ENCODE measurements around the gene KIRREL3.
A peak's percentile ranks its signal among the peaks of the same experiment; 100 is the strongest.

The KIRREL3 gene

DNA sequence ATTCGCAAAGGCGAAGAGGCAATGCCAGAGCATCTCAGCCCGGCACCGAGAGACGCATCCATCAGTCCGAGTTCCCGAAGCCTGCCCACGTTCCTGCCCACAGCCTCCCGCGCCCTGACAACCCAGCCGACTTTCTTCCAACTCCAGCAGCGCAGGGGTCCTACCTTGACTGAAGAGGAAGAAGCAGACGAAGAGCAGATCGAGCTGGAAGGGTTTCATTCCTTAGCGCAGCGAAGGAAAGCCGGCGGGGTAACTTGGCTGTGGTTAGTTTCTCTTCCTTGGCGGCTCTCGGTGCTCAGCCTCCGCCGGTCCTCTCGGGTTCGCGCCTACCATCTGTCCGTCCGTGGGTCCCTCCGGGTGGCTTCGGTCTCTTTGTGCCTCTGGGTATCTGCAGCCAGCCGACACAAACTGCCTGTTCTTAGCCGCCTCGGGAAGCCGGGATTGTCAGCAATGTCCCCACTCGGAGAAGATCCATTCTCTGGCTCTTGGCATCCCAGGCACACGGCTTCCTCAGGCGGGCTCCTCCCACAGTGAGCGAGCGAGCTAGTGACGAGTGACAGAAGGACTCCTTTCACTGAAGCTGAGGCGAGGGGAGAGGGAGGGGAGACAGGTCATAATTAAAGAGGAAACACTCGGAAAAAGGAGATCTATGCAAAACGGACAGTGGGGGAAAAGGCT, at the start of gene KIRREL3:
KIRREL3 (minus strand) TSS at position 480 of the 678 bp plus-strand sequence.
- no peak for DNase-seq

DNA sequence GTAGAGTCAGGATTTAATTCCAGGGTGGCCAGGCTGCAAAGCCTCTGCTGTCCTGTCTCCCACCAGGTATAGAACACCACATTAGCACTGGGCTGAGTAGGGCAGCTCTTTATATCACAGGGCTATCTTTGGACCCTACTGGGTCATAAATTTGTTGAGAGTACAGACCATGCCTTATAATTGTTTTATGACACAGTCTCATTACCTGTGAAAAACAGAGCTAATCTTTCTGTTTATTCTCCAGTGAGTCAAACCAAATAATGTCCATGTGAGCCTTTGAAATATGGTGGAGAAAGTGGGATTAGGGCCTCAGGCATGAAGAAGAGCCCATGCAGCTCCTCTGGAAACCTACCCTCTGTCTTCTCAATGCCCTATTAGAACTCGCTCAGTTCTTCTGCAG, 49.6 kb upstream of the KIRREL3 start:
- no peak for DNase-seq

GRCh38 chr11:127049486-127049885, 48.9 kb upstream of the KIRREL3 start:
- DNase-seq: no peak

DNA sequence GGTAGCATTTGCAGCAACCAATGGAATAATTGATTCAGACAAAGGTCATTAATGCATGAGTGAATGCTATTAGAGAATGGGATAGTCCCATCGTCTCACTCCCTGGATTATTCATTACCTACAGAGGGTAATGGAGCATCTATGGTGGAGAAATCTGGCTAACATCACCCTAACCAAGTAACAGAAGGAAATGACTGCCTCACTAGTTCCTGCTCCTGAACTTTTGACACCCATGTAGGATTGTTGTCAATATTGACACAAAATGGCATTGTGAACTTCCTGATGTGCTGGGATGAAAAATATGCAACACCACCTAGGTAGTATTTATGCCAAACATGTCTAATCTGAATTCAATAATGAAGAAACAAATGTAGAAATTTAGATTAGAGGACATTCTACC, 44.0 kb upstream of the KIRREL3 start:
- DNase-seq: no peak

- DNase-seq: no peak
These were observed 41.9 kb upstream of the KIRREL3 start for GRCh38 chr11:127042445-127042844.

- DNase-seq: no peak
These were observed 39.0 kb upstream of the KIRREL3 start for GRCh38 chr11:127039591-127039990.

DNA sequence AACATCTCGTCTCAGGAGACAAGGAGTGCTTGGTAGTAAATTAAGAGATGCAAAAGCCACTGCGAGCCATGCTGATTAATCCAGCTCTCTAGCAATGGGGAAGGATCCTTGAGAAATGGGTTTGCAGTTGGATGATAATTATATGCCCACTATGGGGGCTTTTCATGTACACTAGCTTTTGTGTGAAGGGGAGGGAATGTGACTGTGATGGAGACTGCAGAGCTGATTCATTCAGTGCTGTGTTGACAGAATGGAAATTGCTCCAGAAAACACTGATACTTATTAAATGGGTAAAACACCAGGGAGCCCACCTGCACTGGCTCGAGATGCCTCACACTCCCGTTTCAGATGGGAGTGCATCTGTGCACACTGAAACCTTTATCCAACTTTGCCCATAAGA, 37.0 kb upstream of the KIRREL3 start:
- no peak for DNase-seq

DNA sequence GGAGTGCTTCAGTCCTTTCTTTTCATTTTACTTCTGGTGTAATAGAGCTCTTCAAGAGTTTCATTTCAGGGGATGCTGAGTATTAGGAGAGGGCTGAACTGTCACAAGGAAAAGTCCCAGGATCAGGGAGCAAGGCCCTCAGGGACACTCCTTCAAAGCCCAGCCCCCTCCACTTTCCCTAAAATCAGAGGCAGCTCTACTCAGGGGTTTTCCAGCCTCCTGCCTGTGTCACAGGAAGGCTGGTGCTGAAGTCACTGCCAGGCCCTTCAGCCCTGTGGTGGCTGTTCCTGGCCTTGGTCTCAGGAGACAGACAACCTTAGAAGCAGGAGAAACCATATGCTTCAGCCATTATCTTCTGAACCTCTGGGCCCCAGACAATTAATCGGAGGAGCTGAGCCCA, 36.4 kb upstream of the KIRREL3 start:
- no peak for DNase-seq

- DNase-seq: no peak
These were observed 35.3 kb upstream of the KIRREL3 start for GRCh38 chr11:127035824-127036223.

DNA sequence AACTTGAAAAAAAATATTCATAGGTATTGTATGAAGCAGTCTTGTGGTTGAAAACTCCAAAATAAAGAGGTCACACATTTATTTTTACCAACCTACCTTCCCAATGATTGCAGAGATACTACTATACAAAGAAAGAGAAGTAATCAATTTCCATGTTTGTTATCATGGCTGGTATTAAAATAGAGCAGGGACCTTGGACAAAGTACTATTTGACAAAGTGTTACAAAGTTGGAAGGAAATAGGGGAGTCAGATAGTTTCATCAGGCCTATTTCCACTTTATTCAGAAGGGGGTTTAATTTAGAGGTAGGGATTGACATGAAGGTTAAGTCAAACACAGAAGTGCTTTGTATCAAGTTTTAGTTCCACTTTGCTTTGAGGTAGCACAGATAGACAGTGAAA, 34.4 kb upstream of the KIRREL3 start:
- no peak for DNase-seq

DNA sequence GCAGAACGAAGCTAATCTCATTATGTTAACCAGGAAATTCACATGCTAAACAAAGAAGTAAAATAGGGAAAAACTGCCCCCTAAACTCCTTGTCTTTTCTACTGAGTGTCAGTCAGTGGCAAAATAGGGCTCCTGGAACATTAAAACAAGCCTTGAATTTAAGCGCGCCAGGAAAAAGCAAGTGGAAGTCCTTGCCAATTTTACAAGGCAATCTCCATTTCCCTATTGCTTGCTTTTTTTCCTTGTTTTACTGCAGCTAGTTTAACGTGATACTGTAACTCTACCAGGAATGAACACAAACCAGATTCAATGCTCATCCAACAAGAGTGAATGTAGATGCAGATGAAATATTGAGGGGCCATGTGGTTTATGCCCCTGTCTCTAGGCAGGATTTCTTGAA, 28.1 kb upstream of the KIRREL3 start:
- no peak for DNase-seq

- DNase-seq: no peak
These were observed 27.2 kb upstream of the KIRREL3 start for GRCh38 chr11:127027789-127028188.

GRCh38 chr11:127027000-127027399, 26.4 kb upstream of the KIRREL3 start:
- no peak for DNase-seq

GRCh38 chr11:127023991-127024390, 23.4 kb upstream of the KIRREL3 start:
- DNase-seq: no peak

- DNase-seq: no peak
These were observed 18.2 kb upstream of the KIRREL3 start for GRCh38 chr11:127018683-127019279.

GRCh38 chr11:127017482-127017881, 16.9 kb upstream of the KIRREL3 start:
- no peak for DNase-seq

- no peak for DNase-seq
These were observed 13.0 kb upstream of the KIRREL3 start for GRCh38 chr11:127013550-127013949.

- no peak for DNase-seq
These were observed 5.7 kb upstream of the KIRREL3 start for GRCh38 chr11:127006311-127006710.

DNA sequence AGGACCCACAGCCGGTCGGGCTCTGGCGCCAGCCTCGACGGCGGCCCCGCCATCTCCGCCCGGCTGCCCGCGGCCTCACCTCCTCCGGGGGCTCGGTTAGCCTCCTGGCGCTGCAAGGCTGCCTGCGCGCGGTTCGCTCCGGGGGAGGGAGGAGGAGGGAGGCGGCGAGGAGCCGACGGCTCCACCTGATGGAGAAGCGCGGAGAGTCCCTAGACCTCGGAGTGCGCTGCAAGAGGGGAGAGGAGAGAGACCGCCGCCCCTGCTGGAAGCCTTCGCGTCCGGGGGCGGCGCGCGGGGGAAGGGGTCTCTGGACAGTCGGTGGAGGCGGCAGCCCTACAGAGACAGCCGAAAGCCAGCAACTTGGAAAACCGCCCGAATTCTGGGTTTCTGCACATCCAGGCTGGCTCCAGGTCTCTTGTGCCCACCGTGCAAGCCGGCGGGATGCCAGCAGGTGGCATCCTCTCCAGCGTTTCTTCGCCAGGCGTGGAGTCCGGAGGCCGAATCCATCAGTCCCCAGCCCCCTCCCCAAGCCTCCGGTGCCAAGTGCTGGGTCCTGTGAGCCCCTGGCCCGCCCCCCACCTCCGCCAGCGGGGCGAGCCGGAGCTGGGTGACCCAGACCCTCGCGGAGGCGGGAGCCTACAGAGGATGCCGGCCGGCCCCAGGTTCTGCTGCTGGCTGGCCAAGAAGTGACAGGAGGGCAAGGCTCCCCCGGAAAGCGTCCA, 2.9 kb upstream of the KIRREL3 start:
- peak; percentile 57 for DNase-seq

- no peak for DNase-seq
These were observed 2.2 kb upstream of the KIRREL3 start for GRCh38 chr11:127002669-127003259.

GRCh38 chr11:127000981-127001380, 411 bp upstream of the KIRREL3 start:
- DNase-seq: no peak

- DNase-seq: no peak
These were observed 1.2 kb downstream of the KIRREL3 start for GRCh38 chr11:126999366-126999765.

- DNase-seq: no peak
These were observed 2.9 kb downstream of the KIRREL3 start for GRCh38 chr11:126997641-126998040.

- no peak for DNase-seq
These were observed 3.4 kb downstream of the KIRREL3 start for GRCh38 chr11:126997196-126997595.
